HUES48 (cell line): ENCODE results near the gene KDM1B.
"Not testable (repeated sequence)": the region's sequence is repeated elsewhere in the genome, so short reads cannot be mapped to it uniquely, and the experiment has no call there.

Source experiments
- H3K27ac ChIP-seq: one replicate; pipeline ENCODE4 v1.7.0; 2013; ENCODE audit warnings: low read depth, low read length, inconsistent platforms
- H3K27me3 ChIP-seq: 2 replicates; pipeline ENCODE4 v1.6.1; 2013; ENCODE audit warnings: mild to moderate bottlenecking, low read length; ENCODE audit not compliant: control insufficient read depth, insufficient read depth
- H3K36me3 ChIP-seq: 2 replicates; pipeline ENCODE4 v1.6.1; 2013; ENCODE audit warnings: low read length; ENCODE audit not compliant: control insufficient read depth, insufficient read depth
- H3K4me1 ChIP-seq: 2 replicates; pipeline ENCODE4 v1.6.1; 2013; ENCODE audit warnings: mild to moderate bottlenecking, low read length; ENCODE audit not compliant: control insufficient read depth, insufficient read depth
- H3K4me3 ChIP-seq: 2 replicates; pipeline ENCODE4 v1.5.1; 2013; ENCODE audit warnings: mild to moderate bottlenecking, low read depth, low read length
- H3K9ac ChIP-seq: 2 replicates; pipeline ENCODE4 v1.6.1; 2013; ENCODE audit warnings: mild to moderate bottlenecking, low read depth, low read length, moderate library complexity
- H3K9me3 ChIP-seq: 2 replicates; pipeline ENCODE4 v1.6.1; 2013; ENCODE audit warnings: low read length; ENCODE audit not compliant: control insufficient read depth, insufficient read depth

KDM1B gene

DNA sequence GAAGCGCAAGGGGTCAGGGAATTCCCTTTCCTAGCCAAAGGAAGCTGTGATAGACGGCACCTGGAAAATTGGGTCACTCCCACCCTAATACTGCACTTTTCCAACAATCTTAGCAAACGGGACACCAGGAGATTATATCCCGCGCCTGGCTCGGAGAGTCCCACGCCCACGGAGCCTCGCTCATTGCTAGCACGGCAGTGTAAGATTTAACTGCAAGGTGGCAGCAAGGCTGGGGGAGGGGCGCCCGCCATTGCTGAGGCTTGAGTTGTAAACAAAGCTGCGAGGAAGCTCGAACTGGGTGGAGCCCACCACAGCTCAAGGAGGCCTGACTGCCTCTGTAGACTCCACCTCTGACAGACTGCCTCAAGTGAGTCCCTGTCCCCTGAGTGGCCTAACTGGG lies 73.4 kb downstream of the KDM1B start:
- Histone ChIP-seq H3K36me3 (peaks cover 64% of the 10 kb centered on the region), H3K9me3 (peaks cover 19% of the 10 kb centered on the region)
- H3K27ac ChIP-seq, H3K27me3 ChIP-seq, H3K9ac ChIP-seq, H3K4me1 ChIP-seq, H3K4me3 ChIP-seq: not testable (repeated sequence)

DNA sequence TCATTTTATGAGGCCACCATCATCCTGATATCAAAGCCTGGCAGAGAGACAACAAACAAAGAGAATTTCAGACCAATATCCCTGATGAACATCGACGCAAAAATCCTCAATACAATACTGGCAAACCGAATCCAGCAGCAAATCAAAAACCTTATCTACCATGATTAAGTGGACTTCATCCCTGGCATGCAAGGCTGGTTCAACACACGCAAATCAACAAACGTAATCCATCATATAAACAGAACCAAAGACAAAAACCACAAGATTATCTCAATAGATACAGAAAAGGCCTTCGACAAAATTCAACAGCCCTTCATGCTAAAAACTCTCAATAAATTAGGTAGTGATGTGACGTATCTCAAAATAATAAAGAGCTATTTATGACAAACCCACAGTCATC lies 76.6 kb downstream of the KDM1B start:
- Histone ChIP-seq H3K36me3 (peaks cover 58% of the 10 kb centered on the region), H3K9me3 (peaks cover 19% of the 10 kb centered on the region)
- H3K27me3 ChIP-seq, H3K27ac ChIP-seq, H3K9ac ChIP-seq, H3K4me3 ChIP-seq, H3K4me1 ChIP-seq: not testable (repeated sequence)

DNA sequence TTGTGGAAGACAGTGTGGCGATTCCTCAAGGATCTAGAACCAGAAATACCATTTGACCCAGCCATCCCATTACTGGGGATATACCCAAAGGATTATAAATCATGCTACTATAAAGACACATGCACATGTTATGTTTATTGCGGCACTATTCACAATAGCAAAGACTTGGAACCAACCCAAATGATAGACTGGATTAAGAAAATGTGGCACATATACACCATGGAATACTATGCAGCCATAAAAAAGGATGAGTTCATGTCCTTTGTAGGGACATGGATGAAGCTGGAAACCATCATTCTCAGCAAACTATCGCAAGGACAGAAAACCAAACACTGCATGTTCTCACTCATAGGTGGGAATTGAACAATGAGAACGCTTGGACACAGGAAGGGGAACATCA lies 78.5 kb downstream of the KDM1B start:
- not testable (repeated sequence) for H3K27ac ChIP-seq, H3K9ac ChIP-seq, H3K27me3 ChIP-seq, H3K9me3 ChIP-seq, H3K4me1 ChIP-seq, H3K4me3 ChIP-seq
- peaks cover 58% of the 10 kb centered on the region for H3K36me3 ChIP-seq

DNA sequence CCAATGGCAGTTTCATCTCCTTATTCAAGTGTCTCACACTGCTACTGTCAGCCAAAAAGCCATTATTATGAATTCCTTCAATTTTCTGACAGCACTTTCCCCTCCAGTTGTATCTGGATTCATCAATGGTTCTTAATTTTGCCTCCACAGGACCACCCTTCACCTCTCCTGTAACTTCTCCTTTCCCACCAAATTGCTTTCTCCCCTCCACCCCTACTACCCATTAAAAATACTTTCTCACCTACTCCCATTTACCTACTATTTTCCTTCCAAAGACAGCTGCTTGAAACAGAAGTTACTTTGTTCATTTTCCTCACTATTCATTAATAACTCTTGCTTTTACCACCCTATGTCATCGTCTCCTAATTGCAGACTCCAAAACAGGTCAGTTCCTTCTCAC lies 79.3 kb downstream of the KDM1B start:
- no peaks in the 10 kb centered on the region for H3K4me1 ChIP-seq
- H3K9ac ChIP-seq: no peak overlapping the region
- no peaks in the 10 kb centered on the region for H3K27me3 ChIP-seq
- H3K27ac ChIP-seq: no peak overlapping the region
- H3K9me3 ChIP-seq: peaks cover 6% of the 10 kb centered on the region; the same call in 1 of the 2 replicates
- H3K36me3 ChIP-seq: peaks cover 64% of the 10 kb centered on the region
- H3K4me3 ChIP-seq: no peak overlapping the region

GRCh38 chr6:18235524-18235923 lies 80.3 kb downstream of the KDM1B start:
- Histone ChIP-seq H3K36me3 (peaks cover 69% of the 10 kb centered on the region), H3K9ac (no peak overlapping the region), H3K4me1 (peaks cover 4% of the 10 kb centered on the region; the same call in 1 of the 2 replicates), H3K27me3 (no peaks in the 10 kb centered on the region), H3K4me3 (no peak overlapping the region), H3K27ac (no peak overlapping the region), H3K9me3 (peaks cover 6% of the 10 kb centered on the region; the same call in 1 of the 2 replicates)

GRCh38 chr6:18237167-18237566 lies 81.9 kb downstream of the KDM1B start:
- H3K9me3 ChIP-seq: peaks cover under 1% of the 10 kb centered on the region; the same call in 1 of the 2 replicates
- peaks cover 12% of the 10 kb centered on the region for H3K4me1 ChIP-seq
- H3K4me3 ChIP-seq: no peak overlapping the region
- no peak overlapping the region for H3K9ac ChIP-seq
- peaks cover 78% of the 10 kb centered on the region for H3K36me3 ChIP-seq
- no peak overlapping the region for H3K27ac ChIP-seq
- no peaks in the 10 kb centered on the region for H3K27me3 ChIP-seq

DNA sequence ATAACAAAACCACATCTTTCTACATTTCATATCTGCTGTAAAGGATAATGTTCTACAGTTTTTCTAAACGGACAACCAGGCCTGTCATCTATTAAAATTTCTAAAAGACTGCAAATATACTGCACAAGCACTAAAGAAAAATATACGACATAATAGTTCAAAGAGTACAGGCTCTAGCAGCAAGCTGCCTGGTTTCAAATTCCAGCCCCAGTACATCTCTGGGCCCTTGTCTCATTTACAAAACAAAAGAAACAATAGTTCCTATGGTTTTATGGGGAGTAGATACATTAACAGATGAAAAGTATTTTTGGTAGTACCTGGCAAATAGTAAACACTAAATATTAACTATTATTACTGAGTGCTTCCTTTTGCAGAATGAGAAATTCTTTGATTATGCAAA lies 85.0 kb downstream of the KDM1B start:
- H3K4me3 ChIP-seq: no peak overlapping the region
- no peaks in the 10 kb centered on the region for H3K27me3 ChIP-seq
- peaks cover 98% of the 10 kb centered on the region for H3K36me3 ChIP-seq
- no peak overlapping the region for H3K9ac ChIP-seq
- H3K9me3 ChIP-seq: no peaks in the 10 kb centered on the region
- peaks cover 12% of the 10 kb centered on the region for H3K4me1 ChIP-seq
- H3K27ac ChIP-seq: no peak overlapping the region

DNA sequence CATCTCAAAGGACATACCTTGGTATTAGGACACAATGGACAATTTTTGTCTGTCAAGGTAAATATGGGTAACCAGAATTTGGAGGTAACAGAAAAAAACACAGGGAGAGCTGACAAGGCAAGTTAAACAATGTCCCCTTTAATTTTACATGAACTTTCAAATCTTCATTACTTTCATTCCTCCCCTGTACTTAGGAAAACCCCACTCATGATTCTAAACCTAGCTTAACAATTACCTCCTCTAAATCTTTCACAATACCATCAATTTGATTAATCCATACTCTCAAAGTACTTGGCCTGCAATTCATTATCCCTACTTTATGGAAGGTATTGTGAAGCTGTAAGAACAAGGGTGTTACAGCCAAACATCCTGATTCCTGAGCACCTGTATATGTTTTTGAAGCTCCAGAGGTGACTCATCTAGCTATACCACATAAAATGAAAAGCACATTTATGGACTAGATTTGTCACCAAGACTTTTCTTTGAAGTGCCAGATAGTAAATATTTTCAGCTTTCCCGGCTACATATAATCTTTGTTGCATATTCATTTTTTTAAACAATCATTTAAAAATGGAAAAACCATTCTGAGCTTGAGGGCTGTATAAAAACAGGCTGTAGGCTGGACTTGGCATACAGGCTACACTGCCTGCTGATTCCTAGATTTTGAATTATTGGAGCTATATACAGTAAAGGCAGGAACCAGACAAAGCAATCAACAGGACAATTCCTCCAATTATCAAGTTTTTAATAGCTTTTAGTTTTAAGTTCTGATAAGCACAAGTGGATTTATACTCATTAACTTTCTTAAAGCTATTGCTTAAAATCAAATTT lies 86.2 kb downstream of the KDM1B start:
- no peak overlapping the region for H3K9ac ChIP-seq
- no peaks in the 10 kb centered on the region for H3K9me3 ChIP-seq
- H3K36me3 ChIP-seq: peaks cover 98% of the 10 kb centered on the region
- H3K4me1 ChIP-seq: peaks cover 12% of the 10 kb centered on the region
- H3K4me3 ChIP-seq: no peak overlapping the region
- no peaks in the 10 kb centered on the region for H3K27me3 ChIP-seq
- H3K27ac ChIP-seq: no peak overlapping the region

- Histone ChIP-seq H3K9me3 (no peaks in the 10 kb centered on the region), H3K27me3 (no peaks in the 10 kb centered on the region), H3K9ac (no peak overlapping the region), H3K4me1 (peaks cover 12% of the 10 kb centered on the region), H3K36me3 (peaks cover 98% of the 10 kb centered on the region), H3K27ac (no peak overlapping the region), H3K4me3 (no peak overlapping the region)
Measured at GRCh38 chr6:18242062-18242851, 87.0 kb downstream of the KDM1B start.

GRCh38 chr6:18243302-18243893 lies 88.2 kb downstream of the KDM1B start:
- Histone ChIP-seq H3K27ac (no peak overlapping the region), H3K9ac (no peak overlapping the region), H3K4me1 (peaks cover 12% of the 10 kb centered on the region), H3K9me3 (no peaks in the 10 kb centered on the region), H3K4me3 (no peak overlapping the region), H3K36me3 (peaks cover 98% of the 10 kb centered on the region), H3K27me3 (no peaks in the 10 kb centered on the region)

GRCh38 chr6:18244251-18244650 lies 89.0 kb downstream of the KDM1B start:
- H3K36me3 ChIP-seq: peaks cover 99% of the 10 kb centered on the region
- H3K9me3 ChIP-seq: no peaks in the 10 kb centered on the region
- H3K4me1 ChIP-seq: peaks cover 12% of the 10 kb centered on the region
- no peak overlapping the region for H3K27ac ChIP-seq
- no peaks in the 10 kb centered on the region for H3K27me3 ChIP-seq
- H3K4me3 ChIP-seq: no peak overlapping the region
- H3K9ac ChIP-seq: no peak overlapping the region
